HG02938 (cell line): ENCODE results near the gene CHPF.
A peak's percentile ranks its signal among the peaks of the same experiment; 100 is the strongest.

Experiments used
- ATAC-seq: cut with Tn5 transposase; IDR thresholded peaks from one replicate; pipeline ENCODE4 v1.9.1; 2021; ENCODE audit warnings: mild to moderate bottlenecking, moderate library complexity; ENCODE audit not compliant: unreplicated experiment

Gene CHPF

DNA sequence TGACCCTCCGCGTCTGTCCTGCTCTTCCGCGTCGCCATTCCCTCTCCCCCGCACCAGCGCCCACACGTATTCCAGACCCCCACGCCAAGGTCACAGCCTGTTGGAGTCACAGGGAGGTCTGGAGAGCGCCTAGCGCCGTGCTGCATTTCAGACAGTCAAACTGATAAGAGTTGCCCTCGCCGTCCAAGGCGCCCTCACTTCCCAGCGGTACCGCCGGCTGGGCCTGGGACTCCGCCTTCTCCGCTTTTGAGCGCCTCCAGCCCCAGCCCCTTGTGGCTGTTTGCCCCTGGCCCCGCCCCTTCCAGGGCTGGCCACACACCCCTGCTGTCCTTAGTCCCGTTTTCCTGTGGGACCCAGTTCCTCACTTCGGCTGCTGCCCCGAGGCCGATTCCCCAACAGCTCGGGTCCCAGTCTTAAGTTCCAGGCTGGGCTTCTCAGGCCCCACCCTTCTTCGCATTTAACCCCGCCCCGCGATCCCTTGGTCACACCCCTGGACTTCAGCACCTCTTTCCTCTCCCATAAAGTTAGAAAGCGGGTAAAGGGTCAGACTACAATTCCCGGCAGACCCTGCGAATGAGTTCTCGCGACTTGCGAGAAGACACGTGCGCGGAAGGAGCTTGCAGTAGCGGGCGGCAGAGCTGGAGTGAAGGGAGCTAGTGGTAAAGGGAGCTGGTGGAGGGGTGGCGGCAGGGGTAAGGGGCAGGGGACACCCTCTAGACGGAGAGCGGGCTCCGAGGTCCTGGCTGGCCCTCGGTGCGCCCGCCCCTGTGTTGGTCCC, 45.1 kb downstream of the CHPF start, which contains the start of gene GMPPA:
Gene GMPPA, plus strand, starts transcription at position 612 of the 778 bp plus-strand sequence. CDS start 1,085 bp downstream, outside the sequence.
- peak; percentile 98 for ATAC-seq

DNA sequence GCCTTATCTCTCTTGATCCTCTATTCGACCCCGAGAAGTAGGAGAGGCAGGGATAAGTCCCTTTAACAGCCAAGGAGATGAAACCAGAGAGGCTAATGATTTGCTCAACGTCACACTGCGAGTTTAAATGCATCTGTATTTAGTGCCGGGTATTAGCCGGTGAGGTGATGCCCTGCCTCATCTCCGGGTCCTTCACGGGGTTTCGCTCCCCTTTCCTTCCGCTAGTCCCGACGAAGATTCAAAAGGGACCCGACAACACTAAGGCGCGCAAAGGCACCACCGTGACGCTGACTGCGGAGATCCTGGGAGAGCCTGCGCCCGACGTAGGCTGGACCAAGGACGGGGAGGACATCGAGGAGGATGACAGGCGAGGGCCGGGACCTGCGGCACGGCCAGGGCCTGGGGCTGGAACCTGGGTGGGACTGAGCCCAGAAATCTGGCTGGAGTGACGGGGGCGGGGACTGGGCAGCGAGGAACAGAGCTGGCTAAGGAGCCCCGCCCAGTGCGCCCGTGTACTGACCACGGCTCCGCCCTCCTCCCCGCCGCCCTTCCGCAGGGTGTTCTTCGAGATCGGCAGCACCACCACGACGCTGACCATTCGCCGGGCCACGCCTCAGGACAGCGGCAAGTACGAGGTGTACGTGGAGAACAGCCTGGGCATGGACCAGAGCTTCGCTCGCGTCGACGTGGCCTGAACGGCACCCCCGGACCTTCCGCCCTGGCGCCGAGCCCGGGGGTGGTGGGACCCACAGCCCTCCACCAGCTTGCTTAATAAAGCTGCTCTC, 45.9 kb downstream of the CHPF start:
- peak; percentile 2 for ATAC-seq

DNA sequence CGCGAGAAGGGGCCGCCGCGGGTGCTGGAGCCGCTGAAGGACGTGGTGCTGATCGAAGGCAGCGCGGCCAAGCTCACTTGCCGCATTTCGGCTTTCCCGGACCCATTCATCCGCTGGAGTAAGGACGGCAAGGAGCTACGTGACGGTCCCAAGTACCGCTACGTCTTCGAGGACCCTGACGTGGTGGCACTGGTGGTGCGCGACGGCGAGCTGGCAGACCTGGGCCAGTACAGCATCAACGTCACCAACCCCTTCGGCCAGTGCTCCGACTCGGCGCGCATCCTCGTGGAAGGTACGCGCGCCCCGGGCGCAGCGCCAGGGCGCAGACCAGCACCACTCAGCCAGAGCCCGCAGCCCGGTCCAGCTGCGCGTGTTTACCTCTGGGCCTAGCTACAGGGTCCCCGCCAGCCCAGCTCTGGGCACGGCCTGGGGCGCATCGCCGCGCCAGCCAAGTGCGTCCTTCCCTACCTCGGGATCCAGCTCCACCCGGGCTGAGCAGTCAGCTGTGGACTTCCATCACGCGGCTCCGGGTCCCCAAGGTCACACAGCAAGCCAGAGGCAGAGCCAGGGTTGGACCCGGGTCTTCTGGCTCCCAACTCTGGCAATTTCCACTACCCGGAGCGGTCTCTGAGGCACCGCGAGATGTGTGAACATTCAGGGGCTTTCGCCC, 46.6 kb downstream of the CHPF start:
- no peak for ATAC-seq

DNA sequence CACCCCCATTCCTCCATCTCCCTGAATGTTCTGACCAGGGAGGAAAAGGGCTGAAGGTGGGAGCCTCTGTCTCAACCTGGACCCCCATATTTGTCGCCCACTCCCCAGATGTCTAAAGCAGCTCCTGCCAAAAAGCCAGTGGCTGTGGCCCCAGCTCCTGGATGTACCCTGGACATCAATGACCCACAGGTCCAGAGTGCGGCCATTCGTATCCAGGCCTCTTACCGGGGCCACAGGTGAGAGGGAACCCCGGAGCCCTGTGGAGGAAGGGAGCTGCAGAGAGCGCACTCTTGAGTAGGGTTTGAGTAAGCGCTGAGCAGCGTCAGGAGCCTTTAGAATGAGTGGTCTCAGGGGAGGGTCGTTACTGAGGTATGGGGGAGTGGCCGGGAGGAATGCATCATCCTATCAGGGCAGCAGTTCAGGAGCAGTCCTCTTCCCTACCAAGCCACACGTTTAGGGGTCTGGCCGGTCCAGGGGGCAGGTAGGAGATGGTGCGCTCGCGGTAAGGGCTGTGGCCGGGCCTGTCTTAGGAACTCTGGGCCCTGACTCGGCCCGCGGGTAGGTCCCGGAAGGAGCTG, 47.3 kb downstream of the CHPF start:
- ATAC-seq, result no peak

DNA sequence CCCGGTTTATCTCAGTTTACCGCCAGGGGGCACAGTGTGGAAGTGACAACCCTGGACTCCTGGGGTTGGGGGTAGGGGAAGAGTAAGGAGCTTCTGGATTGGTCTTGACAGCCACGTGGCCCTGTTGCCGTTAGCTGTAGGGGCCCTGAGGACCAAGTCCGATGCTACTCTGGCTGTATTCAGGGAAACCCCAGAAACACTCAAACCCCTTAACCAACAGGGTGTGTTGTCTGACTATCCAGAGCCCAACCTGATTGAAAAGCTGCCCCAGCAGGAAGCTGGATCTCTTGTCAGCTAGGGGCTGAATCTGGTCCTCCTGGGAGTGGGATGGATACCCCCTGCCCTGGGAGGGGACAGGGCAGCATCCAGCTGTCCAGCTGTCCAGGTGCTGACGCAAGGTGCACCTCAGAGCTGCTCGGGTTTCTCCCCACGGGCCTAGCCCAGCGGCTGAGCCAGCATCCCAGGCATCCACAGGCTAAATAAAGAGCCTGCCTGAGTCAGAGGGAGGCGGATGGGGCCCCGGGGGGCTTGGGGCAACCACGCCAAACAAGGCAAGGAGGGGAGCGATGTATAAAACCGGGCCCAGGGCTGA, 48.0 kb downstream of the CHPF start:
- no peak for ATAC-seq

DNA sequence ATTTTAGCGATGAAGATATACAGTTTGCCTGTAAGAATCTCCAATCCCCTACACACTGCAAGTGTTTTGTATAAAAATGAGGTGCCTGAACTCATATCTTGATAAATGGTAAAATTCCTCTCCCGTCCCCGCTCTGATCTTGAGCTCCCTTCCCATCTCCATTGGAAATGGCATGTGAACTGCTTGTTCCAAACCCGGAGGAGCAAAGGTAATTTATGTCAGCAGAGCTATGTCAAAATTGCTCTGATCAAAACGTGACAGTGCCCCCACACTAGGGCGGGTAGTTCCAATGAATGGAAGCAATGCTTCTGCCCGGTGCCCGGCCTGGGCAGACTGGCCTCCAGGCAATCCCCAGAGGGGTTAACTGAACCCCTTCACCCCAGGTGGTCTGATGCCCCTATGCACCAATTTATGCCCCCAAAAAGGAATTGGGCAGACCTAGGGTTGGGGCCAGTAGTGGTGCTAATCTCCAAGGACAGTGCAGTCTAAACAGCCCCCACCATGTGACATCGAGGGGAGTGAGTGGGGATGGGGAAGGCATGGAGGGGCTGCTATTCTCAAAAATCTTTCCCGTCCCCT, 48.6 kb downstream of the CHPF start:
- no peak for ATAC-seq

DNA sequence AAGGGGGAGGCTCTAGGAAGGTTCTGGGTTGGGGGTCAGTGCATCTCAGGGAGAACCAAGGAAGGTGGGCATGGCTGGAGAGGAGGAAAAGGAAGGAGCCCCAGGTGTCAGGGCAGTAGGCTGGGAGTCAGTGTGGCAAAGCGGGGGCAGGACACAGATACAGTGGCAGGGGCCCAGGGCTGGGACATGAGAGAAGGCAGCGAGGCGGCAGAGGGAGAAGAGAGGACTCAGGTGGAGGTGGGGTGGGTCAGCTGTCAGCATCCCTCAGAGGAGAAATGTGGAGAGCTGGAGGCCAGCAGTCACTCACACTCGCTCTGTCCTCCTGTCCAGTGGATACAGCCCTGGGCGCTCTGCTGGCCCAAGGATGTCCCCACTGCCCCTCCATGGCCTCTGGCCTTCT, 50.5 kb downstream of the CHPF start:
- no peak for ATAC-seq

DNA sequence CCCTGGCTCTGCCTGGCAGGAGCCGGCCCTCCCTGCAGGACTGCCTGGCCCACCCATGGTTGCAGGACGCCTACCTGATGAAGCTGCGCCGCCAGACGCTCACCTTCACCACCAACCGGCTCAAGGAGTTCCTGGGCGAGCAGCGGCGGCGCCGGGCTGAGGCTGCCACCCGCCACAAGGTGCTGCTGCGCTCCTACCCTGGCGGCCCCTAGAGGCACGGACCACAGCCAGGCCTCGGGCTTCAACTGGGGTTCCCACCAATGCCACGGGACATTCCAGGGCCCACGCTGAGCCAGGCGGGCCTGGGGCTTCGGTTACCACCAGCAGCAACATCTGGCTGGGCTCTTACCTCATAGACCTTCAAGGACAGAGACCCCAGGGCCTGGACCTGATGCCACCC, 51.0 kb downstream of the CHPF start:
- ATAC-seq, result no peak

DNA sequence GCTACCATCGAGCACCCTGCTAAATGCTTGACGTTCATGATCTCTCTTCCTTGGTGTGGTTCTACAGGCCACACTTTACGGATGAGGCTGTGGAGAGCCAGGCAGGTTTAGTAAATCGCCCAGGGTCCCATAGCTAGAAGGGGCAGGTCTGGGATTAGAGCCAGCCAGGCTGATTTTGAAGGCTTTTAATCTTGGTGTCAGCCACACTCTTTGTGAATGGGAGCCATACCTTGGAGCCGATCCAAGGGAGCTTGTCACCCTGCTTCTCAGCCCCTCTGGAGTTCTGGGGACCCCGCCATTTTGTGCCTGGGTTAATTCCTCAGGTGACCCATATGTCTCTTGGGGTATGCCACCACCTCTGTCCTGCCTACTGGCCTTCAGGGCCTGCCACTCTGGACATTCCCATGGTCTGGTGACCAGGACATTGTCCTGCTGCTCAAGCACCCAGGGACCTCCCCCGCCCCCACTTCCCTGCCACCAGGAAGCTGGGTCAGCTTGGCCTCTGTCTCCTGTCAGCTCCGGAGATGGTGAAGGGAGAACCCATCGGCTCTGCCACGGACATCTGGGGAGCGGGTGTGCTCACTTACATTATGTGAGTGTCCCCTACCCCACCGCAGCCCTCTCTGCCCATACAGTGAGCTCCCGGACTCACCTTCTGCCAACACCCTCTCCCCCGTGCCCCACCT, 52.2 kb downstream of the CHPF start:
- no peak for ATAC-seq

DNA sequence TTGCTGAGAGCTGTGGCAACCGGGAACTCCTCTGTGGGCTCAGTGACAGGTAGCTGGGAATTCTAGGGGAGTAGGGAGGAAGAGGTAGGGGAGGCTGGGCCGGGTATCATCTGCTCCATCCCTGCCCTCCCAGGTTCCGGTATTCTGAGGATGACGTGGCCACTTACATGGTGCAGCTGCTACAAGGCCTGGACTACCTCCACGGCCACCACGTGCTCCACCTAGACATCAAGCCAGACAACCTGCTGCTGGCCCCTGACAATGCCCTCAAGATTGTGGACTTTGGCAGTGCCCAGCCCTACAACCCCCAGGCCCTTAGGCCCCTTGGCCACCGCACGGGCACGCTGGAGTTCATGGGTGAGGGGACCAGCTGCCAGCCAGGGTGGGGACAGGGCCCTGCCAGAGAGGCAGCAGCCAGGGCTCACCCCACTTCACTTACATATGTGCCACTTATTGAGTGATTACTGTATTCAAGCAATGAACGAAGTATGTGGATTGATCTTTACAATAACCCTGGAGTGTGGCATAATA, 52.9 kb downstream of the CHPF start:
- no peak for ATAC-seq

DNA sequence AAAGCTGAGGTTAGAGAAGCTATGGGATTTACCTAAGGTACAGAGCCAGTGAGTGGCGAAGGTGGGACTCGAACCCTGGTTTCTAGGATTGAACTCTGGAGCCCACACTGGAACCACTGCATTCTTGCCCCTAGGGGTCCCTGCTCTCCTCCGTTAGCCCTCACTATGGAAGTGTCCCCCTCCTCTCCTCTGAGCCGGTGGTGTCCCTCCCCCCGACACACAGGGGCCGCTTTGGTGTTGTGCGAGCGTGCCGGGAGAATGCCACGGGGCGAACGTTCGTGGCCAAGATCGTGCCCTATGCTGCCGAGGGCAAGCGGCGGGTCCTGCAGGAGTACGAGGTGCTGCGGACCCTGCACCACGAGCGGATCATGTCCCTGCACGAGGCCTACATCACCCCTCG, 53.4 kb downstream of the CHPF start:
- no peak for ATAC-seq

DNA sequence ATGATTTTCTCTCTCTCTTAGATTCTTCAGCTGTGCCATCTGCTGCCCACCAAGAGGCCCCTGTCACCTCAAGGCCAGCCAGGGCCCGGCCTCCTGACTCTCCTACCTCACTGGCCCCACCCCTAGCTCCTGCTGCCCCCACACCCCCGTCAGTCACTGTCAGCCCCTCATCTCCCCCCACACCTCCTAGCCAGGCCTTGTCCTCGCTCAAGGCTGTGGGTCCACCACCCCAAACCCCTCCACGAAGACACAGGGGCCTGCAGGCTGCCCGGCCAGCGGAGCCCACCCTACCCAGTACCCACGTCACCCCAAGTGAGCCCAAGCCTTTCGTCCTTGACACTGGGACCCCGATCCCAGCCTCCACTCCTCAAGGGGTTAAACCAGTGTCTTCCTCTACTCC, 54.3 kb downstream of the CHPF start:
- no peak for ATAC-seq
